ENCODE data around the gene ARL4D.
"Not testable (repeated sequence)": the region's sequence is repeated elsewhere in the genome, so short reads cannot be mapped to it uniquely, and the experiment has no call there.

Gene ARL4D

GRCh38 chr17:43365356-43365755 is 33.4 kb upstream of the ARL4D start:
- TF ChIP-seq CTCF (IDR thresholded peaks at IDR 0.05; ENCODE audit: extremely low read depth, missing control alignments) = no peak
- no peak for DNase-seq (ENCODE audit: low spot score)

DNA sequence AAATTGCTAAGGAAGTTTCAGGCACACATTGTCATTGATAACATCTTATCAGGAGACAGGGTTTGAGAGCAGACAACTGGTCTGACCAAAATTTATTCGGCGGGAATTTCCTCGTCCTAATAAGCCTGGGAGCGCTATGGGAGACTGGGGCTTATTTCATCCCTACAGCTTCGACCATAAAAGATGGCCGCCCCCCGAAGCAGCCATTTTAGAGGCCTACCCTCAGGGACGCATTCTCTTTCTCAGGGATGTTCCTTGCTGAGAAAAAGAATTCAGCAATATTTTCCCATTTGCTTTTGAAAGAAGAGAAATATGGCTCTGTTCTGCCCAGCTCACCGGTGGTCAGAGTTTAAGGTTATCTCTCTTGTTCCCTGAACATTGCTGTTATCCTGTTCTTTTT is 32.9 kb upstream of the ARL4D start:
- DNase-seq (ENCODE audit: low spot score) = not testable (repeated sequence)

GRCh38 chr17:43366891-43367736 is 31.7 kb upstream of the ARL4D start:
- no peak for TF ChIP-seq CTCF (IDR thresholded peaks at IDR 0.05; ENCODE audit: extremely low read depth, missing control alignments)
- no peak for DNase-seq (ENCODE audit: low spot score)

- no peak for TF ChIP-seq CTCF (IDR thresholded peaks at IDR 0.05; ENCODE audit: extremely low read depth, missing control alignments)
- peak; percentile 60 for DNase-seq (ENCODE audit: low spot score)
Measured at GRCh38 chr17:43367737-43368242, 31.0 kb upstream of the ARL4D start.

DNA sequence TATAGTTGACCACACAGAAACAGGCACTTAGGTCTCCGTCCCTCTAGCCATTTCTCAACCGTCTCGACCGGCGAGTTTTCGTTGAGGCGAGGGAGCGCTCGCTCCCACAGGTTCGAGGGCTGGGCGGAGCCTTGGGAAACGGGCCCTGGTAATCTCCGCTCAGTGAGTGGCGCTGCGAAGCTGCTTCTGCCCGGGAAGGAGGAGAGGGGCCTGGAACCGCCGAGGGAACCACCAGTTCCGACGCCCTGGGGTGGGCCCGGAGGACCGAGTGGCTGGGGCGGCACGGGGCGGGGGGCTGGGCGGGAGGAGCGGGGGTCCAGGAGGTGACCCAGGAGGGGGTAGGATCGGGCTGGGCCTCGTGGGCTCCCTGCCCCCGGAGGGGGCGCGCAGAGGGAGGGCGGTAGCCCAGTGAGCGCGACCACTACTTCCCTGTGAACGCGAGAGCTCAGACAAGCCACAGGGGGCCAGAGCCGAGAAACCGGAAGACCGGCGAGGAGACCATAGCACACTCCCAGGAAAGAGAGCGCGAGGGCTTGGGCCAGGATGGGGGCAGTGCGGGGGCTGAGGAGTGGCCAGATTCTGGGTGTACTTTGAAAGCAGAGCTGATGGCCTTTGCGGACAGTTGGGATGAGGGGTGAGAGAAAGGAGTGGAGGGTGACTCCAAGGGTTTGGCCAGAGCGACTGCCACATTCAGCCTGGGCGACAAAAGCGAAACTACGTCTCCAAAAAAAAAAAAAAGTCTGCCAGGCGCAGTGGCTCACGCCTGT is 29.9 kb upstream of the ARL4D start:
- TF ChIP-seq CTCF (IDR thresholded peaks at IDR 0.05; ENCODE audit: extremely low read depth, missing control alignments) = peak; percentile 13
- DNase-seq (ENCODE audit: low spot score) = peak; percentile 62

DNA sequence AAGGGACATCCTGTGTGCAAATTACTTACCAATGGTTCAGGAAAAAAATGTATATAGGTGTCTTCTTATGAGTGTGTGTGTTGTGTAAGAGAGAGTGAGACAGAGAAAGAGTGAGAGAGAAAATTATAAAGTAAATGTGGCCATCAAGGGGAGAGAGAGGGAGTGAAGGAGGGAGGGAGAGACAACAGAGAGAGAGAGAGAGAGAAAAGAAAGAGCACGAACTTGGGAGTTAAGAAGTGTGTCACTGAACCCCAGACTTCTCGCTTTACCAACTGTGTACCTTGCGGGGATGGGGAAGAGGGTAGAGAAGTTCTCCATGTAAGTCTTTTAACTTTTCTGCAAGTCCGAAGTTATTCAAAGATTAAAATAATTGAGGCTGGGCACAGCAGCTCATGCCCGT is 28.8 kb upstream of the ARL4D start:
- TF ChIP-seq CTCF (IDR thresholded peaks at IDR 0.05; ENCODE audit: extremely low read depth, missing control alignments) = no peak
- no peak for DNase-seq (ENCODE audit: low spot score)

GRCh38 chr17:43371227-43371821 is 27.5 kb upstream of the ARL4D start:
- no peak for TF ChIP-seq CTCF (IDR thresholded peaks at IDR 0.05; ENCODE audit: extremely low read depth, missing control alignments)
- DNase-seq (ENCODE audit: low spot score) = no peak
